ENCODE data around the gene ARHGAP15.

Gene ARHGAP15

DNA sequence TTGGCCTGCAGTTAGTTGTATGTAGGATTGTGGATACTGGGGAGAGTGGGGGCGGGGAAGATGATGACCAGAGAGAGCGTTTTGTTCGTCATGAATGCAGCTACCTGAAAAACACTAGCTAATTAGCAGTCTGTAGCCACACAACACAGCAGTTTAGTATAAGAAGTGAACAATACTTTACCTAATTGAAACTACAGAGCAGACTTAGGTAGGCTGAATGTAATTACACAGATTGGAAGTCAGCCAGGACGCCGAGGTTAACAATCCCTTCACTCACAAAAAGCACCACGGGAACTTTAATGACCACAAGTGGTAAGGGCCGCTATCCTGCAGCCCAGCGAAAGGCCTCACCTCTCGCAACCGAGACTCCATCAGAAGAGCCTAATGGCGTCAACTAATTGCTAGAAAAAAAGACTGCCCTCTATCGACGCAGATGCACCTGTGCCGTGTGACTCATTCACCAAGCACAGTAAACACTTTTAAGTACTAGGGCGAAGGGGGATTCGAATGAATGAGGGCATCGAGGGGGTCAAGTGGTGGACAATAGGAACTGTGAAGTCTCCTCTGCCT is 591.0 kb downstream of the ARHGAP15 start:
- DNase-seq (ENCODE audit: low read depth in 1 of 2, low spot score in 1 of 2), result no peak

DNA sequence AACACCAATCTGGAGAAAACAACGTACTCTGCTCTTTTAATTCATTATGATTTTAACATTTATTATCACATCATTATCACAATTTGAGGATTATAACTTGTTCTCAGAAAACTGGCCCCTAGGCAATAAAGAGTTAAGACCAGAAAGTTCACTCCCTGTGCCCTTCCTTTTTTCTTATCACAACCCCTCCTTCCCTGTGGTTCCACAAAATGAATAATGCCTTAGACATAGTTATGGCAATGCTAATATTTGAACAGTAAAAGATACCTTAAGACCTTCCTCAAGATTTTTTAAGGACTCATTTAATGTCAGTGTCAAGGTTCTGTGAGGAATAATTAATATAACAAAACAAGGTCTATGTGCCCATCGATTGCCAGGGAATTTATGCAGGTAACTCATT is 596.2 kb downstream of the ARHGAP15 start:
- H3K27me3 ChIP-seq (ENCODE audit: insufficient read depth, poor library complexity, severe bottlenecking), result no peaks in the 10 kb centered on the region
- H3K27ac ChIP-seq (replicated peaks), result no peak overlapping the region
- no peak for DNase-seq (ENCODE audit: low read depth in 1 of 2, low spot score in 1 of 2)
- TF ChIP-seq GABPA (IDR thresholded peaks at IDR 0.05; ENCODE audit: low read depth) (no peak), POLR2AphosphoS5 (IDR thresholded peaks at IDR 0.05; ENCODE audit: low read depth) (no peak), SPI1 (IDR thresholded peaks at IDR 0.05; ENCODE audit: borderline replicate concordance, low read depth) (no peak)
- TF ChIP-seq, protein P1, sequence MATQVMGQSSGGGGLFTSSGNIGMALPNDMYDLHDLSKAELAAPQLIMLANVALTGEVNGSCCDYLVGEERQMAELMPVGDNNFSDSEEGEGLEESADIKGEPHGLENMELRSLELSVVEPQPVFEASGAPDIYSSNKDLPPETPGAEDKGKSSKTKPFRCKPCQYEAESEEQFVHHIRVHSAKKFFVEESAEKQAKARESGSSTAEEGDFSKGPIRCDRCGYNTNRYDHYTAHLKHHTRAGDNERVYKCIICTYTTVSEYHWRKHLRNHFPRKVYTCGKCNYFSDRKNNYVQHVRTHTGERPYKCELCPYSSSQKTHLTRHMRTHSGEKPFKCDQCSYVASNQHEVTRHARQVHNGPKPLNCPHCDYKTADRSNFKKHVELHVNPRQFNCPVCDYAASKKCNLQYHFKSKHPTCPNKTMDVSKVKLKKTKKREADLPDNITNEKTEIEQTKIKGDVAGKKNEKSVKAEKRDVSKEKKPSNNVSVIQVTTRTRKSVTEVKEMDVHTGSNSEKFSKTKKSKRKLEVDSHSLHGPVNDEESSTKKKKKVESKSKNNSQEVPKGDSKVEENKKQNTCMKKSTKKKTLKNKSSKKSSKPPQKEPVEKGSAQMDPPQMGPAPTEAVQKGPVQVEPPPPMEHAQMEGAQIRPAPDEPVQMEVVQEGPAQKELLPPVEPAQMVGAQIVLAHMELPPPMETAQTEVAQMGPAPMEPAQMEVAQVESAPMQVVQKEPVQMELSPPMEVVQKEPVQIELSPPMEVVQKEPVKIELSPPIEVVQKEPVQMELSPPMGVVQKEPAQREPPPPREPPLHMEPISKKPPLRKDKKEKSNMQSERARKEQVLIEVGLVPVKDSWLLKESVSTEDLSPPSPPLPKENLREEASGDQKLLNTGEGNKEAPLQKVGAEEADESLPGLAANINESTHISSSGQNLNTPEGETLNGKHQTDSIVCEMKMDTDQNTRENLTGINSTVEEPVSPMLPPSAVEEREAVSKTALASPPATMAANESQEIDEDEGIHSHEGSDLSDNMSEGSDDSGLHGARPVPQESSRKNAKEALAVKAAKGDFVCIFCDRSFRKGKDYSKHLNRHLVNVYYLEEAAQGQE (IDR thresholded peaks at IDR 0.05; ENCODE audit: insufficient replicate concordance, low read depth), result no peak
- TF ChIP-seq, protein P2, sequence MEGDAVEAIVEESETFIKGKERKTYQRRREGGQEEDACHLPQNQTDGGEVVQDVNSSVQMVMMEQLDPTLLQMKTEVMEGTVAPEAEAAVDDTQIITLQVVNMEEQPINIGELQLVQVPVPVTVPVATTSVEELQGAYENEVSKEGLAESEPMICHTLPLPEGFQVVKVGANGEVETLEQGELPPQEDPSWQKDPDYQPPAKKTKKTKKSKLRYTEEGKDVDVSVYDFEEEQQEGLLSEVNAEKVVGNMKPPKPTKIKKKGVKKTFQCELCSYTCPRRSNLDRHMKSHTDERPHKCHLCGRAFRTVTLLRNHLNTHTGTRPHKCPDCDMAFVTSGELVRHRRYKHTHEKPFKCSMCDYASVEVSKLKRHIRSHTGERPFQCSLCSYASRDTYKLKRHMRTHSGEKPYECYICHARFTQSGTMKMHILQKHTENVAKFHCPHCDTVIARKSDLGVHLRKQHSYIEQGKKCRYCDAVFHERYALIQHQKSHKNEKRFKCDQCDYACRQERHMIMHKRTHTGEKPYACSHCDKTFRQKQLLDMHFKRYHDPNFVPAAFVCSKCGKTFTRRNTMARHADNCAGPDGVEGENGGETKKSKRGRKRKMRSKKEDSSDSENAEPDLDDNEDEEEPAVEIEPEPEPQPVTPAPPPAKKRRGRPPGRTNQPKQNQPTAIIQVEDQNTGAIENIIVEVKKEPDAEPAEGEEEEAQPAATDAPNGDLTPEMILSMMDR (IDR thresholded peaks at IDR 0.05; ENCODE audit: insufficient read depth, low read length), result no peak
- H3K4me3 ChIP-seq (replicated peaks; ENCODE audit: insufficient read depth, low read length), result no peak overlapping the region

More for the DNA sequence above, 591.0 kb downstream of the ARHGAP15 start:
- no peaks in the 10 kb centered on the region for H3K27me3 ChIP-seq (ENCODE audit: insufficient read depth, poor library complexity, severe bottlenecking)
- no peak overlapping the region for H3K4me3 ChIP-seq (replicated peaks; ENCODE audit: insufficient read depth, low read length)
- H3K27ac ChIP-seq (replicated peaks), result no peak overlapping the region
- TF ChIP-seq POLR2AphosphoS5 (IDR thresholded peaks at IDR 0.05; ENCODE audit: low read depth) (no peak), GABPA (IDR thresholded peaks at IDR 0.05; ENCODE audit: low read depth) (no peak), SPI1 (IDR thresholded peaks at IDR 0.05; ENCODE audit: borderline replicate concordance, low read depth) (no peak)
- TF ChIP-seq, protein P2 (IDR thresholded peaks at IDR 0.05; ENCODE audit: insufficient read depth, low read length), result no peak
- TF ChIP-seq, protein P1 (IDR thresholded peaks at IDR 0.05; ENCODE audit: insufficient replicate concordance, low read depth), result no peak

DNA sequence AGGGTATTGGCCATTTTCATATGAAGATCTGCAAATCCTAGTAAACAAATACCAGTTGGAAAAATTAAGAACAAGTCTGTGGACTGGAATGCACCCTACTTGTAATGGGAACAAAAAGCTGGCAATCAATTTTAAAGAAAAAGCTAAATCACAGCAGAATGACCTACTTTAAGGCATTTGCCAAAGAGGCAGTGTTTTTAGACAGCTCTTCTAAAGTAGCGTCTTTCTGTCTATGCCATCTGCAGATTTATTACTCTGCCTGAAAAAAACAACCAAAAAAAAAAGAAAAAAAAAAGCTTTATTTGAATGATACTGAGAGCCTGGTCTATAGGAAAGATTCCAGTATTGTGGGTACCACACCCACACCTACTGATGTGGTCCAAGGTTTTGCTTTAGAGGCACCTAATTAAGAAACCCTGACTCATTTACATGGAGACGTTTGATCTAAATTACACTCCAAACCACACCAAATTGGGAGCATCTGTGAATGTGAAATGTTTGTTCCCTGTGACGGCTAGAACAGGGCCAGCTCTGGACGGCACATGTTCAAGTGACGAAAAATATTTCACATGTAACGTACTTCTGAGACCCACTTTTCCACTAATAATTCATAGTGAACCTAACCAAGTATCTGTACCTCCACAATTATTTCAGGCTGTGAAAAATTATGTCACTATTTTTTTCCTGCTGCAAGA is 597.1 kb downstream of the ARHGAP15 start:
- H3K27me3 ChIP-seq (ENCODE audit: insufficient read depth, poor library complexity, severe bottlenecking), result no peaks in the 10 kb centered on the region
- TF ChIP-seq GABPA (IDR thresholded peaks at IDR 0.05; ENCODE audit: low read depth) (no peak), SPI1 (IDR thresholded peaks at IDR 0.05; ENCODE audit: borderline replicate concordance, low read depth) (no peak)
- TF ChIP-seq, protein P2 (IDR thresholded peaks at IDR 0.05; ENCODE audit: insufficient read depth, low read length), result no peak
- no peak overlapping the region for H3K27ac ChIP-seq (replicated peaks)
- no peak overlapping the region for H3K4me3 ChIP-seq (replicated peaks; ENCODE audit: insufficient read depth, low read length)
- no peak for DNase-seq (ENCODE audit: low read depth in 1 of 2, low spot score in 1 of 2)

All from HL-60 (cell line).